NCI-H2107 treated with DMSO at 0.1 percent for 48 hours (cell line): ENCODE data around the gene PCDHAC2.

Experiments
- DNase-seq: peaks from one replicate; lab custom pipeline; 2025; ENCODE audit not compliant: unreplicated experiment; lab: John Stamatoyannopoulos, UW

PCDHAC2 gene

DNA sequence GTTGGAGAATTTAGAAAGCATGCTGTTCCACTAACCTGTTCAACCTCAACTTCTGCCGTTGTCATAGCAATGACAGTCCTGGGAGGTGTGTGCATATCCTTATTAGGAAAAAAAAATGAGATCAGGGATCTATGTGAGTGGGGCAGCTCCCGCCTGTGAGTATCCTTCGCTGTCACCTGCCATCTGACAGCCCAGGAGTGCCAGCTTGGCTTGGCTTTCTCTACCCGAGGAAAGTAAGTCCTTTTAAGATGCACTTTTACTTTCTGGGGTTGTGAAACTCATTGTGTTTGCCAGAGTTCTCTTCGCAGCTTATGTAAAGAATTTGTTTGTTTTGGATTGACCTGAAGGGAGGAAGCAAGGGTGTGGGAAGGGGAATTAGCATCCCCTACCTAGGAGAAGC, 21.8 kb downstream of the PCDHAC2 start:
- DNase-seq: no peak

DNA sequence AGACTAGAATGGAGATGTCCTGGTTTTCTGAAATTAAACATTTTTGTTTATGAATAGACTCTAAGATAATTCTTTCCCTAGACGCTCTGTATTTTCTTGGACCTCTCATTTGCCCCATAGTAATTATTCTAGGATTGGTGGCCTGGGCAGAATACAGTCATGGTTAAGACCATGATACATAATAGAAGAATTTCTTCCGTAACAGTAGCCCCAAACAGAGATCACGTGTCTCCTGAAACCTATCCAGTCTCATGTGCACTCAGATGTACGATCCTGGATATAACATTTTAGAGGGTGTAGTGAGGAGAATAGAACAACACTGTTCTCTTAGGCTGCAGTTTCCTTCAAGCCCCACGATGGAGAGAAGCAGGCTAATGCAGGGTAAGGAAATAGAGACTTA, 22.3 kb downstream of the PCDHAC2 start:
- no peak for DNase-seq

DNA sequence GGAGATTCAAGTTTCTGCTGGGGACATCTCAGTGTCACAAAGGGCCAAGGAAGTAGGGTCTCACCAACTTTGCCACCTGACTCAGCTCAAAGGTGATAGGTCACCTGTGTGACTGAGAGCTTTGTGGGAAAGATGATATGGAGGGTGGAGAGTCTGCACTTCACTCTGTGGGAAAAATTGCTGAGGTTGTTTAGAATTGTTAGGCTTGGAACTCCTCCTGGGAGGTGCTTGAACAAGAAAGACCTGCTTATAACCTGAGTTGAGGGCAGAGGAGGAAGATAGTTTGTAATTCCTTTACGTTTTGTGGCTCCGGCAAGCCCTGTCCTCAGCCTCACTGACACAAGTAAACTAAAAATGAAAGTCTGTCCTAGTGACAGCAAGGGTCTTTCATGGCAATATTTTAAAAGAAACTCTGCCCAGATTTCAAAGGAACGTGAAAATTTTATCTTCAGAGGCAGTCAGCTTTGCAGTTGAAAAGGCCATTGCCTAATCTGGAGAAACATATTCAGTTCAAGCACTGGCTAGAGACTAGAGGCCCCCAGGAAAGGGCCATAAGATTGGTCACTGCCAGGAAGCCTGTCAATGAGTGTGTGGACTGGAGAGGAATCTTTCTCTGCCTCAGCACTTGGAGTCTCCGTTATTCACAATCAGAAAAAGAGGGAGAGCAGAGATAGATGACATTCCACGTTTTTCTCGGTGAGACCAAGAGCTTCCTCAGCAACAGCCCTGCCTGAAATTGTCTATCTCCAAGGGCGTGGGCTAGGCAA, 23.2 kb downstream of the PCDHAC2 start:
- no peak for DNase-seq

DNA sequence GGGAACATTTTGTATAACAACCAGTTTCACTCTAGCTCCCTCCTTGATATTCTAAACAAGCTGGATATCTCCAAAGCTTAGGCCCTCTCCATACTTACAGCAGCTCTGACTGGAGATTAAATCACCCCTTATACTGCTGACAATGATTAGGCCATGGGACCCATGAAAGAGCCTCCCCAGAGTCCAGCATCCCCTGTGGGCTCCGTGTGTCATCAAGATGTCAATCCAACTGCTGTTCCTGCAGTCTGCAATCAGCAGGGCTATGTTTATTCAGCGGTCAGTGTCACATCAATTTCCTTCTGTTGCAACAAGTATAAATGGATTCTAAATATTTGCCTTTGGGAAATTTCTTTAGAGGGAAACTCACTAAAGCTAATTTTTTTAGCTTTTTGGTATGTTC, 26.6 kb downstream of the PCDHAC2 start:
- no peak for DNase-seq

DNA sequence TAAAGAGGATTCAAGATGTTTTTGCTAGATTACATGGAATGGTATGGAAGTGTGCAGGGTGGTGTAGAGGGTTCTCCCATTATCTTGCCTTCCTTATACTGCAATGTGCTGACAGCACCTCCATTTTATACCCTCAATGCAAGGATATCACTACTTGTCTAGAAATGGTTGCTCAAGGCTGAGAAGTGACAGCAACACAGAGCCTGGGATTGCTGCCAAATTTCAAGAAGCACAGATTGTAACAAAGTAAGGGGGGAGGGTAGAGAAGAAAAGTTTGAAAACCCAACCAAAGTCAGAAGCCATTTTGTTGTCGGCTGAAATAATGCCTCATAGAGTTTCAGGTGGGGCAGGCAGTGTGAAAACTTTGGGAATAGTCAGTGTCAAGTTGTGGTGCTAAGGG, 29.8 kb downstream of the PCDHAC2 start:
- DNase-seq: no peak

DNA sequence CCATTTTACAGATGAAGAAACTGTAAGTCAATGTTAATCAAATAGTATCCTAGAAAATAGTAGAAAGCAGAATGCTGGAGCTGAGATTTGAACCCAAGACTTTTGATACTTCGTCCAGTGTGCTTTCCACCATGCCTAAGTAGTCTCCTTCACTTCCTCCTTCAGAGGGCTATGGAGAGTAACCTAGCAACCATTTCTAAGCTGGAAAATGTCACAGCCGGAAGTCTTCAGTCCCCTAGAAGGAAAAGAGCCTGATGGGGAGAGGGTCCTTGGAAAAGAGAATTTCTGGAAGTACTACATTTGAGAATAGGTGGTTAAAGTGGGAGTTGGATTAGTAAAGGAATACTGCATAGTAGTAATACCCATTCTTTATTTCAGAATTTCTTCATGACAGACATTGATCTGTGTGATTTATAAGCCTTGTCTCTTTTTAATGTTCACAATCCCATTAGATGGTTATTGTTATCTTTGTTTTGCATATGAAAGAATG, 32.7 kb downstream of the PCDHAC2 start:
- DNase-seq: no peak

DNA sequence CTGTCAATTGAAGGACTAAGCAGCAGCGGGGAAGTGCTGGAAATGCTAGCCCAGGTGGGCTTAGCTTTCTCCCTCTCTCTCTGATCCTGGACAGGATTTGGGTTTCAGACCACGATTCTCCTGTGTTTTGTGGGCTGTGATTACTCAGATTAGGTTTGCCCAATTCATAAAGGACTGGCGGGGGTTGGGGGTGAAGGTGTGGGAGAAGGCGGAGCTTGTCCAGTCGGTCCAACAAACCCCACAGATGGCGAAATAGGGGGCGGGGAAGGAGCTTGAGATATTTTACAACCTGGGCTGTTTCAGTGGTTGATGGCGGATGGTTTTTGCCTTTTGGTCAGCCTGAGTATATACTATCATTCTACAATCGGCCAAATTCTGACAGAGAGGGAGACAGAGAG, 35.2 kb downstream of the PCDHAC2 start:
- peak; percentile 8 for DNase-seq

DNA sequence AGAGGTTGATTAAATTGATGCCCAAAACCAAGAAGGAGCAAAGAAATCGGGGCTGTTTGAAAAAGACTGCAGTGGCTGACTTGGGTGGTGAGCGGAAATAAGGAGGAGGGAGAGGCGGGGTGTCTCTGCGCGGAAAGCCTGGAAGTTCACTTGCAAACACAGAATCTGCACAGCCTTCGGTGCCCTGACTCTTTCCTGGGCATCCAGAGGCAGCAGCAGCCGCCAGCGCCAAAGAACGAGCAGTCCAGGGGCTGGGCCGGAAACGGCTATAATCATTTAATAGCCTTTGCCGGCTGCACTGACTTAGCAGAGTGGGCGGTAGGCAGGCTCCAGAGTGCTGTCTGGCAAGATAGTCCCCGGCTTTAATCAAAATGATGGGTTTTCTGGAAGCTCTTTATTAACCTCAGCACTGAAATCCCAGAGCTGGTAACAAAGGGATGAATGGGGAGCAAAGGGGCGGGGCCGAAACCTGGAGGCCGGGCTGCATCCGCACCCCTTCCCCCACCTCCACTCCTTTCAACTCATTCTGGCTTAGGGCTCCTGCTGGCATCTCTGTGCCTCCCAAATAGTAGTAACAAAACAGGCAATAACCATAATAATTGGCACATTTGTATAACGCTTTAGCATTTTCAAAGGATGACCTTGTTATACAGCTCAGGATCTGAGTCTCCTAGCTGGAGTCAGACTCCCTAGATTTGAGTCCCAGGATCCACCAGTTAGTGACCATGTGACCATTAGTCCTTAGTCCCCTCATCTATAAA, 35.7 kb downstream of the PCDHAC2 start:
- peak; percentile 26 for DNase-seq

DNA sequence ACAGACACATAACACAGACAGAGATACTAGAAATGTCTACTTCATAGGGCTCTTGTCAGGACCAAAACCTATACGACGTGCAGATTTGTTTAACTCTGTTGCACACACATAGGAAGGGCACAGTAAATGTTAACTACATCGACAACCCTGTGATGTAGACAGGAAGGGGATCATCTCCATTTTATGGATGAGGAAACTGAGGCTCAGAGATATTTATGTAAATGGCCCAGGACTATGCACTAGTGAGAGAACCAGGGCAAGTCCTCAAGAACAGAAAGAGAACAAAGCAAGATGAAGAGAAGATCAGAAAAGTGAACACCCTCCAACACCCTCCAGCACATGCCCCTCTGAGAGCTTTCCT, 36.3 kb downstream of the PCDHAC2 start:
- DNase-seq: no peak

DNA sequence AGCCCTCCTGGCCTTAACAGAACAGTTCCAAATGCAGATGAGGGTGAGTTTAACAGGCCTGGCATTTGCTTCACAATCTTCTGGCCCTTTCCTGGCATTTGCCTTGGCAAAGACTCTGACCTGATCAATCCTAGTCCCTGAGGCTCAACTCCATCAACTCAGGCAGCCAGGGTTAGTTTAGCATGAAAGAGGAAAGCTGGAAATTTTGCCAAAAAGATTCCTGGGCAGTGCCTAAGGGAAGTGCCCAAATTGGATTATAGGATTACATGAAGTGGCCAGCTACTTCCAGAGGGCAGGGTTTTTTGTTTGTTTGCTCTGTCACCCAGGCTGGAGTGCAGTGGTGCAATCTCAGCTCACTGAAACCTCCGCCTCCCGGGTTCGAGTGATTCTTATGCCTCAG, 36.8 kb downstream of the PCDHAC2 start:
- no peak for DNase-seq

DNA sequence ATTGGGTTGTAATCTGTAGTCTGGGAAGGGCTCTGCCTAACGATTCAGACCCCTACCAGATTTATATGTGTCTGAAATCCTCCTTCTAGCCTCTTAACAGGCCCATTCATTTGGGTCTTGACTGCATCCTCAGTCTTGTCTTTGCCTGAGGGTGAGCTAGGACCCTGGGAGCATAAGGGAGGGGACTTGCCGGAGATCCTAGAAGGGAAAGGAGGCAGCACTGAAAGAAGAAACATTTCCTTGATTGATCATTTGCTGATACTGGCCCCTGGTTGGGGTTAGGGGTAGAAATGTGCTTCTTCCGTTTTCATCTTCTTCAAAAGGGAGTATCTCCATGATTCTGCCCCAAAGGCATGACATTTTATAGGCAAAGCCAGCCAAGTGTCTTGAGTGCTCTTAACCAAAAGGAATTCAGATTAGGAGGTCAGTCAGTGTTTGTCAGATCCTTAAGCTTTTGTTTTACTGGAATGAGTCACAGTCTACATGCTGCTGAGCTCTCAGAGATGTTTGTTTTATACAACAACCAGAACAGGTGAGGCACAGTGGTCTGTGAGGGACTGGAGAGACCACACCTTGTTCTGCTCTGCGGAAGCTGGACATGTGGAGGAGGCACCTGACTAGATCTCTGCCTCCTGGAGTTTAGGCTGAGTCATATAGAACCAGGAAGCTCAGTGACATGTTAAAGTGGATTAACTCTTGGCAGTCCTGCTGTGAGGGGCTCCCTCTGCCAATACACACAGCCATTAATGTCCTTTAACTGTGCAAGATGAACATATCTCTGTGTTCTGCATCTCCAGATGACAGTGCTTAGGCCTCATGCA, 37.7 kb downstream of the PCDHAC2 start:
- peak; percentile 22 for DNase-seq

DNA sequence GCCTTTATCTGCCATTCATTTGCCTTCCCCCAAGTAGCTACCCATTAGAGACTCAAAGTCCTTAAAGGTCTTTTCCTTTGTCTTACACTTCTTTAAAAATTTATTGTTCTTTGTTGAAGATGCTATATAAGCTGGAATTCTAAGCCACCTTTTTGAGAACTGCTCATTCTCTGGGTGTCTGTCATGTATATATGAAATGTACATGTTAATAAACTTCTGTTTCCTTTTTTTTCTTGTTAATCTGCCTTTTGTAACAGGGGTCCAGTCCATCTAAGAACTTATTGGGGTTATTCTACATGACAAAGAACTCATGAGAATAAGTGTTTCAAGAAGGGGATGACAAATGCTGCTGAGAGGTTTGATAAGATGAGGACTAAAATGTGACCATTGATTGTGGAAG, 41.5 kb downstream of the PCDHAC2 start:
- no peak for DNase-seq

DNA sequence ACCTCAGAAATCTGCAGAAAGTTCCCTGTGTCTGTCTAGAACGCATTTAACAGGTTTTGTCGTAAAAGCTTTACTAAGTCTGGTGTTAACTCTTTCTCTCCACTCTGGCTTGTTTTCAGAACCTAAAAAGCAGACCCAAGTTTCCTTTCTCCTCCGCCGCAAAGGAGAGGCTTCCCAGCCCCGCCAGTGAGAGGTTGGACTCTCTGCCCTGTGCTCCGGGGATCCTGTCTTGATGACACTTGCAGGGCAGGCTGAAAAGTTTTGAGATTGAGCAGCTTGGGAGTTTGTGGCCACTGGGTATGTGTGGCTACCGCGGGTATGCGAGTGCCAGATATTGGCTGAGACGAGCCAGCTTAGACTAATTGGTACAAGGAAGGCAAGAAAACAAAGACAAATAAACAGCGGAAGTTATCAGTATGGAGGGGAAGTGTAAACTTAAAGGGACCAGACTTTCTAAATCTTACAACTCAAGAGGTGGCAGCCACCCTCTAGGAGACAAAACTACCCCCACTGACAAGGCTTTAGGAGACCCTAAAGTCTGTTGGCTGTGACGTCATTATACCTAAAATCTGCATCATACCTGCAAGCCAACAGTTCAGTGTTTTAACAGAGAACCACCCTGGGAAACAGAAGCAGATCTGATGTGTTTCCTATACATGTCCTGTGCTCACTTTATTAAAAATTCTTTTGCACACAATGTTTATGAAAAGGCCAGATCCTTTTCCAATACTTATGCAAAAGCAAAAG, 43.9 kb downstream of the PCDHAC2 start:
- DNase-seq: no peak

DNA sequence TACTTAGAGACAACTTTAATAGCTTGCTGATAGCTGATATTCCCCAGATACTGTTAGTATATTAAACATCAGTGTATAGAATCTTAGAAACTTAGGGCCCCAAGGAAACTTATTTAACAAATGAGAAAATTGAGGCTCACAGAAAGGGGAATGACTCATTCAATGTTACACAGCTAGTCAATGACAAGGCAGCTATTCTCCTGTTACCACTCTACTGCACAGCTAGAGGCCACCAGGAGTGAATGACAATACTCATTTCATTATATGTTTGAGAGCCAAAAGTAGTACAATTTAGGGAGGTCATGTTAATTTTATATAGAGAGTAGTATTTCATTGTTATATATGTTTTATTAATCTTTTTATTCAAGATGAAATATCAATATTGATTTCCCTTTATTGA, 51.7 kb downstream of the PCDHAC2 start:
- no peak for DNase-seq
